ENCODE data around the gene NUDT12.

NUDT12 gene

DNA sequence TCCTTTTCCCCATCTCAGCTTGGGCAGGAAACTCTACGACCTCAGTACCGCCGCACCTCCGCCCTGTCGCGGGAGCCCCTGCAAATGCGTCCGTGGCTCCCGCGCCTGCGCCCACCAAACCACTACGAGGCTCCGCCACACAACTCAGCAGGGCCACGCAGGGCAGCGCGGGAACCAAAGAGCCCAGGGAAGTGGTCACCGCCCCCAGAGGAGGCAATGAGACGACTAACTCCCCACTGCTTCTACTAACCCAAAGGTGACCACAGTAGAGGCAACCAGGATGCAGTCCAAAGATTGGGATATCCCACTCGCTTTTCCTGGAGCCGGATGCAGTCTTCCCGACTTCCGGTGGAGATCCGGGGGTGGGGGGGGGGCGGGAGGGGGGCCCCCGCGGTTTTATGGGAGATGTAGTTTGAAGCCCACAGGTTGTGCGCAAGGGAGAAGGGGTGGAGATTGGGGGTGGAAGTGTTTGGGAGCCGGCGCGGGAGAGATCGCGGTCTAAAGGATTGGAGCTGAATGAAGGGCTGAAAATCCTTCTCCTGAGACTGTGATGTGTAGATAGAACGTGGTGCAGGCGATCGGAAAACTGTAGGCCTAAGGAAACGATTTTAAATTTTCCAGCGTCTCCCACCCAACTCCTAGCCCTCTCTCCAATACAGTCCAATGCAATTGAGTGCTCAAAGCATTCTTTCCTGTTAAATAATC lies at the start of gene NUDT12:
Gene NUDT12 (minus strand): TSS at position 337 of the 705 bp plus-strand sequence. CDS start 2,541 bp downstream, outside the sequence.
- DNase-seq (ENCODE audit: low spot score): peak; percentile 81

DNA sequence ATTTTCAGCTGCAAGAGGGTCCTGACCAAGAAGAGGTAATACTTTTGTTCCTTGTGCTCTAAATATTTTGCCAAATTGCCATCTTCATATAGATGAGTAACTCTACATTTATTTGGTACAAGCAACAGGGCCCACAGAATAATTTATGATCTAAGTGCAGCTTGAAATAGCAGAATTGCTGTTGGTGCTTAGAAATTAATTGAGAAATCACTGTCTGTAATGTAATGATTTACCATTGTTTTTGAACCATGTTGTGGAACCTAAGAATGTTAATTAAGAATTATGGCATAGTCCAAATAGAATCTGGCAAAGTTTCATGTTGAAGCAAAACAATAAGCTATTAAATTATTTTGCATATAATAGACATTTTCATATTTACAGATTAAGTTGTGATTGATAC lies 44.8 kb upstream of the NUDT12 start:
- DNase-seq (ENCODE audit: low spot score): no peak

DNA sequence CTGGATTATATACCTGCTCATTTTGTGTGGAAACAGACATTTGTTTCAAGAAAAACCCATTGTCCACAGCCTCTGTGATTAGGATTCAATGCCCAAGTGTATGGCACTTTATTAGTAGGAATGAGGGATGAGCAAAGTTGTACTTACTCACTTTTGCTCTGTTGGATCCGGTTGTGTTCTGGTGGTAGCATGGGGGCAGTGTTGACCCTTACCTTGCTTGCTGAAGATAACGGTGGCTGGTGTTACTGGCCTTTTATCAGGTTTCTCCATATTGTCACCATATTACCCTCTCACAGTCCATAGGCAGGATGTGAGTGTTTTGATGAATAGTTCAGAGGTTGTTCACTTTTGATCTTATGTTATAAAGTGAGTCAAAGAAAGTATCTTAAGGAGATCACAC lies 42.7 kb upstream of the NUDT12 start:
- no peak for DNase-seq (ENCODE audit: low spot score)

DNA sequence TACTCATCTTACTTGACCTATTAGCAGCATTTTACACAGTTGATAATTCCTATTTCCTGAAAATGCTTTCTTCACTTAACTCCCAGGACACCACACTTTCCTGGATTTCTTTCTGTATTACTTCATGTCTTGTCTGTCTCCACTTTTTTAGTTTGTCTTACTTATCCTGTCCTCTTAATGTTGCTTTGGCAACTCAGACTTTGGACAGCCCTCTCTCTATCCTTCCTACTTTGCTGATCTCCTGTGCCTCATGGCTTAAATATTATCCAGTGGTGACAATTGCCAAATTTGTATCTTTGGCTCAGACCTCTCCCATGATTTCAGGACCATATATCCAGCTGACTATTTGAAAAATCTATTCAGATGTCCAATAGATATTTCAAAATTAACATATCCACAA lies 39.8 kb upstream of the NUDT12 start:
- no peak for DNase-seq (ENCODE audit: low spot score)

DNA sequence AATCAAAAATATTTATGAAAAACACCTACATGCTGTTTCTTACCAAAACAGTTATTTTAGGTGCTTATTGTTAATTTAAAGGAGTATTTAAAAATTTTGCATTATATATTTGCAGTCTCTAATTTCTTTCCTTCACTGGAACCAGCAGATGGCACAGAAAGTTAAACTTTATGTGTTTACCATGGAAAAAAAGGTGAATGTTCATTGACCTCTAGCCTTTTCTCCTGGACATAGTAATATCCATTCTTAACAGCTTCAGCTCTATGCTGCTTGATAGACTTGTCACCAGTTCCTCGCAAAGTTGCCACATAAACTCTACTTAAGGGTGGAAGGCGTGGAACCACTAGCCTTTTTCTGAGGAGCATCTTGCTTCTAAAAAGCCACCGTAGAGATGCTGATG lies 38.7 kb upstream of the NUDT12 start:
- no peak for DNase-seq (ENCODE audit: low spot score)

DNA sequence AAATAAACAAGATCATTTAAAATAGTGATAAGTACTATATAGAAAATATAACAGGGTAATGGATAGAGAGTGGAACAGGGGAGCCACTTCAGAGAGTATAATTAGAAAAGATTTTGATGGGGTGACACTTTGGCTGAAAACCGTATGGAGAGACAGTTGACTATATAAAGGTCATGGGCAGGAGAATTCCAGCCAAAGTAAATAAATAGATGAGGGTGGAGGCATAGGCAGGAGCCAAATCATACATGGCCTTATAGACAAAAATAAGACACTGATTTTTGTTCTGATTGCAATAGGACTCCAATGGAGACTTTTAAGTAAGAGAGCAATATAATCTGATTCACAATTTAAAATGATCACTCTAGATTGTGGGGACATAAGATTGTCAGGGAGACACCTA lies 37.5 kb upstream of the NUDT12 start:
- DNase-seq (ENCODE audit: low spot score): no peak

DNA sequence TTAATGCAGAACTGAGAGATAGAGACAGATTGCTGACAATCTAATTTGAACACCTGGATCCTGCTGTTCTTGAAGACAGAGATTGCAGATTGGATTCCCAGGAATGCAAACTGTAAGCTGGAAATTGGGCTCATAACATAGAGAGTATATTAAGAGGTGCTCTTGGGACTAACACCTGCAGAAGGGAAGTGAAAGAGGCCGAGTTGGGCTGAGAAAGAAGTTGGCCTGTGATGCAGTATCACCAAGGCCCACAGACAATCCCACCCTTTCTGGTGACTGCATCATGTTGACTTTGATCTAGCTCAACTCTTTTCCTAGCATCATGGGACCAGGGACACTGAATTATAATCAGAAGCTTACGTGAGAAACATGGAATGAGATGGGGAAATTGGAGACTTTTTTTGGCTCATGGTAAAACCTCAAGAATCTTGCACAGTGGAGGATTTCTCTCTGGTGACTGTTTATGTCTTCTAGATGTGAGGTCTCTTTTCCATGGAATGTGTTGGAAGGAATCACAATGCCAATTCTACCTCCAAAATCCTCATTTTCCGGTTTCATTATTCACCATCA lies 36.5 kb upstream of the NUDT12 start:
- no peak for DNase-seq (ENCODE audit: low spot score)

DNA sequence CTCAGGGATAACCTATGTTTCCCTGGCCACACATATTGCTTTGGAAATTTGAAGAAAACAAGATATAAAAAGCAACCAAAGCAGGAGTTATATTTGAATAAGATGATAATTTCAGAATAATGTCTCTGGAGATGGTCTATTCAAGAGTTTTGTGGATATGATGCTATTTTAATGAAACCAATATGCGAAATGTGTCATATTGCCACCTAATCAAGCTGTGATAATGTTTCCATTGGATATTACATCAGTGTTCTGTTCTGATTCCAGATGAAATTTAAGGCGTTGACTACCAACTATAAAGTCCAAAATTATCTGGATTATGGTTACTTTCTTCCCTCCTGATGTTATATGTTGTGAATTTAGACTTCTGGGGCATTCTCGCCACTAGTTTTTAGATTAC lies 27.6 kb upstream of the NUDT12 start:
- DNase-seq (ENCODE audit: low spot score): no peak

DNA sequence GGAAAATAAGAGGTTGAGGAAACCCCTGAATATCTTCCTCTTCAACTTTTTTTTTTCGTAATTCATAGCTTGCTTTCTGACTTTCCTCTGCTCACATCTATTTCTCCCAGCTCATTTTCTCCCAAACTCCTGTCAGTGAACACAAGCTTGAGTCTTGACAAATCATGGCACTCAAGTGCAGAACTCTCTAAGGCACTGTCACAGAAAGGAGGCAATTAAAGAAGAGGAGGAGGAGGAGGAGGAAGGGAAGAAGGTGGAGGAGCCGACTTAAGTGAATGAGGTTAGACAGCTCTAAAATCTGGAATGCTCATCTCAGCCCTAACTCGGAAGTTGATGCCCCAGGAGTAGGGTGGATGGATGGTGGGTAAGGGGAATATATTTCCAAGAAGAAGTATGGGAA lies 27.2 kb upstream of the NUDT12 start:
- no peak for DNase-seq (ENCODE audit: low spot score)

DNA sequence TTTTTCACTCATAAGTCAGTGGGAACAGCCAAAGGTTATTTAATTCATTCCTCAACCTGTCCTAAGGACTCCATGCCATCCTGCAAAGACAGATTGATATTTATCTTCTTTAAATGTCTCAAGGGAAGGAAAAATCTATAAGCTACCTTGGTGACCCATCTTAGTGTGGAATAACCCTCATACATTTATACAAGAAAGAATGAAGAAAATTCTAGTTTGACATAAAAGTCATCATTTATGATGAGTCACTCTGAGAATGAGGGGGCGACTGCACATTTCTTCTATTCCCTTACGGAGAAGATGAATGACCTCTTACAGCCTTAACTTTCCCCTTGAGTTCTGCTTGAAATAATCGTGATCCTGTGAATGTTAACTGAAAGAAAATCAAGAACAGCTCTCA lies 26.8 kb upstream of the NUDT12 start:
- DNase-seq (ENCODE audit: low spot score): no peak

DNA sequence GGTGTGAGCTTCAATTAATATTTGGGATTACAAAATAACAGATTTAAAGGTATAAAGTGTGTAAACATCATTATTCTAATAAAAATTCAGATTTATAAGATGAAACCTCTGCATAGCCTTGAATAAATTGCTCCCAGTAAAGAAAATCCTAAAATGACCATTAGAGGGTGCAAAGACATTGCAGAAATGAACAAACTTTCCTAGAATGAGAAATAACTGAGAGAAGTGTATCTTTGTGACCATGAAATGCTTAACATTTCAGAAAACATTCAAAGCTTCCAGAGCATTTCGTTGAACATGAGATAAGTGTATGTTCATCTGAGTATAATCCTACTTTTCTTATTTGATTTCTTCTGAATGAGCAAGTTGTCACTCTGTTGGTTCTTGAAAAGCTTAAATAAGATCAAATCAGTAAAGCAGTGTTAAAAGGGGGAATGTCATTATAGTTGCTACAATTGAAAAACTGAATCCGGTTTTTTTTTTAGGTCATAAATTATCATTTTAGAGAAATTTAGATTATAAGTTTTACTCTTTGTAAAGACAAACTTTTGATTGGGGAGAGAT lies 24.7 kb upstream of the NUDT12 start:
- peak; percentile 16 for DNase-seq (ENCODE audit: low spot score)

DNA sequence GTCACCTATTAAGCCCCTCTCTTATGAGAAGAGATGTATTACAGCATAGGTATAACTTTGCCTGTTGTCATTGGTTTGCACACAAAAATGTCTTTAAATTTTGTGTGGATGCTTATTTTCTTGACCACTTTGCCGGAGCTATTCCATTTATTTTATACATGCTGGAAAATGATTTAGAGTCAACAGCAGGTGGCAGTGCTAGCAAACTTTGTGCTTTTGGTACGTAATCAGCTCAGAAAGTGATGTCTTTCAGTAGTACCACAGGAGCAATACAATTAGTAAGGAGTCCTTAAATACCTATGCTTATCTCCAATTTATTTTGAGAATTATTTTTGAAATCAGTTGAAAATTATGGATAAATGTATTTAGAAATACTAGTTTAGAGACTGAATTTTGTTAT lies 19.8 kb upstream of the NUDT12 start:
- DNase-seq (ENCODE audit: low spot score): peak; percentile 59

DNA sequence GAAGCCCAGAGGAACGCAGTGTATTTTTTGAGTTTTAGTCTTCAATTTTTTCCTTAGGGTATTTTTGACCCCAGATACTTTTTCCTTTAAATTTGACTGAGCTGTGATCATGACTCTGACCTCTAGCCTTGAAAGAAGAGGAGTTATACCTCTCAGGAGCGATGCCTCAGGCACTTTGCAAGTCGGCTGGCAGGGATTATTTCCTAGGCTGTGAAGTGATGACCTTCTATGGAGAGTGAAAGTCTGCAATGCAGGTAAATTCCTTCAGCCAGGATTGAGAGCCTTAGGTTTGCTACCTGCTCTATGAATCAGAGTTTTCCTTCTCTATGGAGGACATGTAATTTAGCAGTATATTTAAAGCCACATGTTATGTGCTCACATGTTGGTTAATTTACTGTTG lies 10.8 kb upstream of the NUDT12 start:
- no peak for DNase-seq (ENCODE audit: low spot score)

DNA sequence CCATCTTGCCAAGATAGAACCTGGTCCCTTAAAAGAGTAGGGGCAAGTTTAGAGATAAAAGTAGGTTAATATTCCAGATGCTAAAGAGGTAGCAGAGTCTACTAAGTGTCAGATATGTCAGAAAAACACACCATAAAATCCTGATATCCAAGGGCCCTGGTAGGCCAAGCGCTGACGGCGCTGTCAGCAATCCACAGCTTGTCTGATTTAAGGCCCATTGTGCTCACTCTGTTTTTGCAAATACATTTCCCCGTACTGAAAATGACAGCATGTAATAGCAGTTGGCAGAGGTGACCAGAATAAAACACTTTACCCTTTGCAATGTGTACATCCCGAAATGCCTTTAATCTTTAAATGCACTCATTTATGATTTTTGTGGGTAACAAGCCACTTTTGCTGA lies 9.9 kb upstream of the NUDT12 start:
- no peak for DNase-seq (ENCODE audit: low spot score)

DNA sequence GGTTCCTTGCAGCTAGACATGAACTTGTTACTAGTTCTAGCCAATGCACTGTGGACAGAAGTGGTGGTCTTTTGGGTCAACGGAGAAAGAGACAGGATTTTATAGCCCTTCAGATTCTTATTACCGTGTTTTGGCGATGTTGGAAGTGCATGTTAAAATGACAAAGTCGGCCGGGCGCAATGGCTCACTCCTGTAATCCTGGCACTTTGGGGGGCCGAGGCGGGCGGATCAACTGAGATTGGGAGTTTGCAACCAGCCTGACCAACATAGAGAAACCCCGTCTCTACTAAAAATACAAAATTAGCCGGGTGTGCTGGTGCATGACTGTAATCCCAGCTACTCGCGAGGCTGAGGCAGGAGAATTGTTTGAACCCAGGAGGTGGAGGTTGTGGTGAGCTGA lies 9.1 kb upstream of the NUDT12 start:
- no peak for DNase-seq (ENCODE audit: low spot score)

DNA sequence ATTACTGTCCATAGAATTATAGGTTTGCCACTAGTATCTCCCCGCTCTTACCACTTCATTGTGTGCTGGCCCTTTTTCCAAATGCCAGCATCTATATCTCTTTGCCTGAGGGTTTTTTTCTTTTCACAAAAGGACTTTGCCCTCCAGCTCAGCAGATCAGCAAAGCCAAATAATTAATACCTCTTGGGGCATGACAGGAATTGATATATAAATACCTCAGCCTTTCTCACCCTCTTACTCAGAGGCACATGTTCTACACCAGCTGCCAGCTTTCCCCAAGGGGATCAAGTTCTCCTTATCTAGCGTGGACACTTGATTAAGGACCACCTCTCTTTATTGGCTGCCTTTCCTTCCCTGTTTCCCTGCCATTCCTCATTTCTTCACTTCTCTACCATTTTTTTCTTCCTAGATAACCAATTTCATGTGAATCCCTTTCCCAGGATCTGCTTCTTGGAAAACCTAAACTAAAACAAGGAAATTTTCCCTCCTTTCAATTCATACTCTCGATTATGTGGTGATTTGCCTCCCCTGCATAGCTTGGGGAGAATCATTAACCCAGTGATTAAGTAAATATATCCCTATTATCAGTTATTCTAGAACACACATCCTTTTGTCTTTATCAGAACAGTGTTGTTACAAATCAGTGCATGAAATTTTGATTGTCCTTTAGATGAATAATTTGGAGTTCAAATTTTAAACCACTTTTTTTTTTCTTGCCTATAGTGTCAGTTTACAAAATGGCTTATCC lies 6.9 kb upstream of the NUDT12 start:
- no peak for DNase-seq (ENCODE audit: low spot score)

DNA sequence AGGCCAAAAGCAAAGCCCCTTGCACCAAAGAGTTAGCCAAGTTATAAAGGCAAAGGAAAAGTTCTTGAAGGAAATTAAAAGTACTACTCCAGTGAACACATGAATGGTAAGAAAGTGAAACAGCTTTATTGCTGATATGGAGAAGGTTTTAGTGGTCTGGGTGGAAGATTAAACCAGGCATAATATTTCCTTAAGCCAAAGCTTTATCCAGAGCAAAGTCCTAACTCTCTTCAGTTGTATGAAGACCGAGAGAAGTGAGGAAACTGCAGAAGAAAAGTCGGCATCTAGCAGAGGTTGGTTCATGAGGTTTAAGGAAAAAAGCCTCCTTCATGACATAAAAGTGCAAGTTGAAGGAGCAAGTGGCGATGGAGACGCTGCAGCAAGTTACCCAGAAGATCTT lies 3.1 kb upstream of the NUDT12 start:
- DNase-seq (ENCODE audit: low spot score): no peak

DNA sequence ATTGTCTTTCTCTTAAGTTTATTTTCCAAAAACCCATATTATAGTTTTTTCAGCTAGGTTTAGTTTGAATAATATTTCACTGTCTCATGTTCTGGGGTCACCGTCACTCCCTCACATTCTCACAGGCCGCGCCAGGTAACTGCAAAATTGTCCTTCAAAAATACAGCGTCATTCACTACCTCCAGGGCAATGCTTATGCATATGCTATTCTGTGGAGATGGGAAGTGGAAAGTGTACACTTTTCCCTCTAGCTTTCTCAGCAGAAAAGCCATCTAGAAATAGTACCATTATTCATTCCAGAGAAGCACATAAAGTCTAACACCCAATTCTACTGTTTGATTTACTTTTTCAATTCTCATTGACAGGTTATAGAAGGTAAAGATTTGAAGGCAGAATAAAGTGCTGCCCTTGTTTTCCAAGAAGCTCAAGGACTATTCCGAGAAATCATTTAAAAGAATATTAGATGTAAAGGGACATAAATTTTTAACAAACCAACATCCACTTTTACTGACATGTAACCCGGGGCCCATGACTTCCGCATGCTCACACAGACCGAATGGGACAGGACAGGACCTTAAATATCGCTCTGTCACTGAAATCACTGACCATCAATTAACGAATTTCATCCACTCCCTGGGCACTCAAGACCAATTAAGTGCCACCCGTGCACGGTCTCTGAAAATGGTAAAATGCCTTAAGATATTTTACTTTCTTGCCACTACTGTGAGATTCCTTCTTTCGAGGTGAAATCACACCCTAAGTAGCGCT lies 720 bp downstream of the NUDT12 start:
- no peak for DNase-seq (ENCODE audit: low spot score)

DNA sequence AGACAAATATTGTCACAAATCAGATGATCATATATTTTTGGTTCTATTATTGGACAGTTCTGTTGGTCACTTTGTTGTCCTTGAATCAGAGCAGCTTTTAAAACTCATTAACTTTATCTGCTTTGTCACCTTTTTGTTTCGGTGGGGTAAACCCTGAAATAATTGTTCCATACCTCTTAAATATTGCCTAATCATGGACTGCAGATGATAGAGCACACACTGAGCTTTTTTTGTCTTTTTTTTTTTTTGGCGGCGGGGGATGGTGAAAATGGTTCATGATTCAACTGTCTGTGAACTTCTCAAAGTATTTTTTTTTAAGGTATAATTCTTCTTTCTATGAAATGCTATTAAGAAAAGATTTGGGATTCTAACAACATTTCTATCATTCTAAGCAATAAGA lies 1.8 kb downstream of the NUDT12 start:
- DNase-seq (ENCODE audit: low spot score): no peak

DNA sequence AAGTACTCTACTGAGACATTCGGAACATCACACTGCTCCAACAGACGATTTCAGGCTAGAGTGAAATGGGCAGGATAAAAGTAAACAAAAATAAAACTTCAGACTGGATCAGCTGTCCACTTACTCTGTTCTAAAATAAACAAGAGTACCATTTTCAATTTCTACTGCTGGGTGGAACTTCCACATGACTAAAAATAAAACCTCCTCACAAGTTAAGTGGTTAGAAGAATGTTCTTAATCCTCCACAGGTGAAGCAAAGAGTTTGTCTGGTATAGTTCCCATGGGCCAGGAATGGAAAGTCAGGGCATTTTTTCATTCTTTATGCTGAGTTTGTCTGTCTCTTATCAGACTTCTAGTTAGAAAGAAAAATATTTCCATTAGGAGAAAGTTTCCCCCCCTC lies 15.7 kb downstream of the NUDT12 start:
- no peak for DNase-seq (ENCODE audit: low spot score)

DNA sequence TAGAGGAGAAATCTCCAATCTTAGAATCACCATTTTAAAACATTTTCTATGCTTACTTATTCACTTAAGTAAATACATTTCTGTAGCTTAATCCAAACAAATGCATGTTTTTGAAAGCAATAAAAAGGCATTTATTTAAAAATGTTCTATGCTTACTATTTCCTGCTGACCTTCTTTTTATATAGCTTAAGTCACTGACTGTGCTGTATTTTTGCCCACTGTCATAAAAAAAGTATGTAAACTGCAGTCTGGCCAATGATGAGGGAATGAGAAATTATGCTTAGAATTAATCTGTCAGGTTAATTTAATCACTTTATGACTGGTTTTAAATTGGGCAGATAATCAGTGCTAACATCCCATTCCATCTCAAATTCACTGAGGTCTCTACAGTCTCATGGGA lies 20.1 kb downstream of the NUDT12 start:
- DNase-seq (ENCODE audit: low spot score): no peak

DNA sequence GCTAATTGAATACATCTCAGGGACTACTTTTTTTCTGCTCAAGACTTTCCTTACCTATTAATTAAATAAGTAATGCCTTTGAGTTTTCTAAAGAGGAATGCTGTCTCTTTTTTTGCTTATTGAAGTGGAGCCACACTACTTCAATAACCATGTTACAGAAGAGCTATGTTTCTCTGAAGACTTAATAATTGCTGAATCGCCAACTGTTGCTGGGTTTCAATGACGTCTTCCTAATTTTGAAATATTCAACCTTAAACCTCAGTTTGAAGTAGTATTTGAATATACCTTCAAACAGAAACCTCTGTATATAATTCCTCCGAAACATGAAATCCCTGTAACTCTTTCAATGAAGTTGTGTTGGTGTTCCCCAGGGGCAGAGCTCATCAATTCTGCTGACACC lies 21.0 kb downstream of the NUDT12 start:
- no peak for DNase-seq (ENCODE audit: low spot score)
